NCI-H2196 (cell line): Measurements from ENCODE around the gene SIRPA.

Experiments used
- DNase-seq: peaks from one replicate; lab custom pipeline; 2025; ENCODE audit not compliant: unreplicated experiment; lab: John Stamatoyannopoulos, UW

The SIRPA gene

DNA sequence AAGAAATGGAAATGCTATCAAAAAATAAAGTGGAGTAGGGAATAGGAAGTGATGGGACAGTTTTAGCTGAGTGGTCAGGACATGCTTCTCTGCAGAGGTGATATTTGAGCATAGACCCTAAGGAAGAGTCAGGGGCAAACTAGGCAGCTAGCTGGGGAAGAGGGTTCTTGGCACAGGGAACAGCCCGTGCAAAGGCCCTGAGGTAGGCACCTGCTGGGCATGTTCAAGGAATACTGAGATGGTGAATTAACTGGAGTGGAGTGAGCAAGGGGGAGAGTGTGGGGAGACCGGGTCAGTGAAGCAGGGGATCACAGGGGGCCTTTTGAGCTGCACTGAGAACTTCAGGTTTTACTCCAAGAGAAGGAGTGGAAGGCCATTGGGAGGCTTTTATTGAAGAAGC, 7.5 kb upstream of the SIRPA start:
- DNase-seq = no peak

DNA sequence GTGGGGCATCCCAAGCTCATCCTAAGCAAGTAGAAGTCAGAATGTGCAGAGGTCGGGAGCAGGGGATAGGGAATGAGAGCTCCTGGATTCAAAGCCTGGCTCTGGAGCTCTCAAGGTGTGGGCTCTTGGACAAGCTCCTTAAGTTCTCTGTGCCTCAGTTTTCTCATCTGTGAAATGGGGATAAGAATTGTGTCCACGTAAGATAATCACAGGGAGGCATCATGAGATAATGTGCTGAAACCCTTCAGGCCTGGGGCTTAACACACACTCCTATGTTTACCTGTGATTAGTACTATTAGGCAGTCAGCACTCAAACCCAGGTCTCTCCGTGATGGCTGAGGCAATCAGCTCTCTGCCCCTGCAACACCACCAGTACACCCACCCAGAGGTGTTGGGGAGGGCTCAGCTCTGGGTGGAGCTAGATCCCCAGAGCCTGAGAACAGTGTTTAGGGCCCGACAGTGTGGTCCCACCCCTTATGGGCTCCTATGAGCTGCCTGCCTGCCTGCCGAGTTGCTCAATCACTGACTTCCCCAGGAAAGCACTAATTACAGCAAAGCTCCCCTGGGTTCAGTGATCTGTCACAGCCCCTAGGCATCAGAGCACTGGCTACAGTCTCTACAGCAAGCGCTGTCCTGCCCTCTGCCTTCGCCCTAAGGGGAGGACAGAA, 6.3 kb upstream of the SIRPA start:
- no peak for DNase-seq

GRCh38 chr20:1890469-1891262, 4.5 kb upstream of the SIRPA start:
- DNase-seq = no peak

- no peak for DNase-seq
These were observed 3.7 kb upstream of the SIRPA start for GRCh38 chr20:1891263-1892118.

DNA sequence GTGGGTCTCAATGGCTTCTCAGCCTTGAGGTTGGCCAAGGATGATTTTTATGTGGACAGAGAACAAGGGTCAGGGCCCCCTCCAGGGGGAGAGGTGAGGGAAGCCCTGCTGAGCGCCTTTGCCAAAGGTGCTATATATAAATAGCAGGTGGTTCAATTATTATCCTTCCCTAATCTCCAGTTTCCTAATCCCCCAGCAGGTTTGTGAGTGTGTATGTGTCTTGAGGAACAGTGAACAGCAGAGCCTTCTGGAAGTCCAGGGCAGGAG, 3.2 kb upstream of the SIRPA start:
- DNase-seq = no peak

- no peak for DNase-seq
These were observed 1.3 kb upstream of the SIRPA start for GRCh38 chr20:1893721-1894470.

DNA sequence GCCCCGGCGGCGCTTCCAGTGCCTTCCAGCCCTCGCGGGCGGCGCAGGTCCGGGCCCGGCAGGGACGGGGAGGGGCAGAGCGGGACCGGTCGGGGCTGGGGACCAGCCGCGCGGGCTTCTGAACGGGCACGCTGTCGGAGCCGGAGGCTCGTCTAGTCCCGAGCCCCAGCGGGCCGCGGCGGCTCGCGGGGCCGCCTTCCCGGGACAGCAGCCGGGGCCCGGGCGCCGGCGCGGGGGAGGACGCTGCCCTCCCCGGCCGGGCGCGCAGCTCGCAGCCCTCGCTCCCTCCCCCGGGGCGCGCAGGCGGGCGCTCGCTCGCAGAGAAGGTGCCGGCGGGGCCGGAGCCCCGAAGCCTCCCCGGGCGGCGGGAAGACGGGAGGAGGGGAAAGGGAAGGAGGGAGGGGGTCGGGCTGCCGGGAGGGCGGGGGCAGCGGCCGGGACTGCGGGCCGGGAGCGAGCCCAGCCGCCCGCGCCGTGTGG, 696 bp upstream of the SIRPA start:
- peak; percentile 41 for DNase-seq

GRCh38 chr20:1895674-1896483, 672 bp downstream of the SIRPA start:
- DNase-seq = no peak

DNA sequence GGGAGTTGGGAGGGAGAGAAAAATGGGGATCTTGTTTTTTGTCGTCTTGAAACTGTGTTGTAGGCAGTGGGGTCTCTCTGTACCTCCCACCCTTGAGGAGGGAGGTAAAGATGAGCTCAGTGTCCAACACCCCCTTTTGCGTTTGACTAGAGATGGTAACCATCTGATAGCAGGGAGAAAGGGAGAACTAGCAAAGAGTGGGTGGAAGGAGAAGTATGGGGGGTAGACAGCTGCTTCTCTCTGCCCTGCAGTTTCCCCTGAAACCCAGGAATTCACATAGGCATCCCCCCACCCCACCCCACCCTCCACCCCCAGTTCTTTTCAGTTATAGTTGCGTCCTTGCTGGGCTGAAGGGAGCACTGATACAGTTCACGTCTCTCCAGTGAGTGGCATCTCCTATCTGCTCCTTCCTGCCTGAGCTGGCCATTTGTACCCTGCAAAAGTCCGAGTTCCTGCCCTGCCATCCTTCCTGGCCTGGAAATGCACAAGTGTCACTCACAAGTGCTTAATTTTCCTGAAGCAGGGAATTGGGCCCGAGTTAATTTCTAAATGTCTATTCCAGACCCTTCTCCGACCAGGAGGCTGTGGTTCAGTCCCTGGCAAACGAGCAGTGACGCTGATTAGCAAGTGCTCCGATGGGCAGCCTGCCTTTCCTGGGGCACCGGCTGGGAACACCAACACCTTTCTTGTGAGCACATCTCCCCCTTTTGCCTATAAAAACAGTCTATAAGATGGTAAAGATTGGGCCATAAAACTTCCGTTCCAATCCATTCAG, 1.5 kb downstream of the SIRPA start:
- no peak for DNase-seq

DNA sequence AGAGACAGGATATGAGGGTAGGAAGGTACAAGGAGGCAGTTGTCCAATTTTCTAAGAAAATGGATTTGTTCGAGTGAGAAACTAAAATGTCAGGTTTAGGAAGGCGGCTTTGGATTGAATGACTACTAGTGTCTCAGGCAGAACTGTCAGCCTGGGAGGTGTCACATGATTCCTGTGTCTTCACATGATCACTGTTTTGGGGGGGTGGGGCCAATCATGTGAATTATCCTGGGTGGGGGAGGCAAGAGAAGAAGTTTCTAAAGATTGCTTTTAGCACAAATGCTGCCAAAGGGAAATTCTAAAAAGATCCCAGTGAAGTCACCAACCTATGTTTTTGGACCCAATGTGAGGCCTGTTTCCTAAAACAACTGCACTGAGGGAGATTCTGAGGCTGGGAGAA, 2.3 kb downstream of the SIRPA start:
- DNase-seq = no peak

DNA sequence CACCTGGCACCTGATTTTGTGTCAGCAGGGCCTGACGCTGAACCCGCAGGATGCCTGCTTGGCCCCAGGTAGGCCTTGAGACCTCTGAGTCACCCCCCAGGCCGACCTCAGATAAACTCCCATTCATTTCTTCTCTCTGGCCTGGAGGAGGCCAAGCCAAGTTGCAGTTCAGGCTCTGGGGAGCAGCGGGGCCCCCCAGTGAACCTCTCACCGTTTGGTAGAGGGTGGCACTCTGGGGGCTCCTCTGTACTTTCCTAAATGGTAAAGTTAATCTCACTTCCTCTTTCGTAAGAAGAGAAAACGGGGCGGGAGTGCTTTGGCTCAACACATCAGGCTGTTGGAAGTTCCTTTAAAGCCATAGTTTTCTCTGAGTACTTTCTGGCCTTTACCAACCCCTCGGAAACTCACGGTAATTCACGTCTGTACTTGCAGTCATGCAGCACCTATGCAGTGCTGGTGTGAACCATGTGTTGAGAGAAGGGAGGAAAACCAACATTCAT, 2.8 kb downstream of the SIRPA start:
- no peak for DNase-seq

GRCh38 chr20:1898482-1899240, 3.5 kb downstream of the SIRPA start:
- no peak for DNase-seq

- DNase-seq = no peak
These were observed 4.0 kb downstream of the SIRPA start for GRCh38 chr20:1899241-1899525.

DNA sequence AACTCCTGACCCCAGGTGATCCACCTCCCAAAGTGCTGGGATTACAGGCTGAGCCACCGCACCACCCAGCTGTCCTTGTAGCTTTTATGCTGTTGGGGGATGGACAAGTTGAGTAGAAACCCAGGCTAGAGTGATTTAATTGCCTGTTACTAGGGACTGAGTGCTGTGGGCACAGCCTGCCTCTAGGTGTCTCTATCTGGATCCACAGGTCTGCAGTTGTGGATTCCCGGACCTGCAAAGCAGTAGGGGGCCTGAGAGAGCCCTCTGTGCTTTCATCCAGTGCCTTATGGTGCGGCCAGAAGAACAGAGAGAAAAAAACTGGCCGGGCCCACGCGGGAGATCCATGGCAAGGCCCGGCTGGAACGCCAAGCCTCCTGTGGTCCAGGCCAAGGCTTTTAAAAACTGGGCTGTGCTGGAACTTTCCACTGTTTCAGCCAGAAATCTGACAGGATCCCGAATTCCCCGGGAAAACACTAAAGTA, 5.2 kb downstream of the SIRPA start:
- DNase-seq = peak; percentile 61

DNA sequence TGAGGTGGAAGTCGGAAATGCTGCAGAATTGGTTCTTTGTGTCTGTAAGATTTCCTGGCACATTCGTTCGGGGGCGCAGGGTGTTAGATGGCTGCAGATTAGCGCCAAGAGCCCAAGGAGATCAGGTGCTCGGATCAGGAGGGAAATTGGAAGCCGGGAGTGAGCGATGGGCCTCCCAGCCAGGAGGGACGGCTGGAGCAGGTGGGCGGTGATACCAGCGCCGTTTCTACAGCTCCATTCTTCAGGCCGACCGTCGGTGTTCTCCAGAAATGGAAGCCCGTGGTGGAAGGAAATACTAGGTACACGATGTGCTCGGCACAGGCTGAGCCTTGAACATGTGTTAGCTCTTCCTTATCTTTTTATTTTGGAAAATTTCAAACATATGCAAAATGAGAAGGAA, 6.5 kb downstream of the SIRPA start:
- no peak for DNase-seq

DNA sequence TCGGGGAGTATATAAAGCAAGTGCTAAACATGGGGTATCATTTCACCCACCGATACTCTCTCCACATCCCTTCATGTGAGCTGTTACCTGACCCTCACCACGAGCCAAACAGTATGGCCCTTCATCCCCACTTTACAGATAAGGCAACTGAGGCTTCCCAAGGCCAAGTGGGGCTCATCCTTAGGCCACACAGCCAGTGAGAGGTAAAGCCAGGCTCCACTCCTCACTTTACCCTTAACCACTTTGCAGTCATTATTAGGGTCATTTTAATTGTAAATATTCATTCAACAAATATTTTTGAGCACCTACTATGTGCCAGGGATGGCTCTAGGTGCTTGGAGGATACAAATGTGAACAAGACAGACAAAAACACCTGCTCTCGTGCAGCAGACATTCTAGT, 7.0 kb downstream of the SIRPA start:
- DNase-seq = no peak

DNA sequence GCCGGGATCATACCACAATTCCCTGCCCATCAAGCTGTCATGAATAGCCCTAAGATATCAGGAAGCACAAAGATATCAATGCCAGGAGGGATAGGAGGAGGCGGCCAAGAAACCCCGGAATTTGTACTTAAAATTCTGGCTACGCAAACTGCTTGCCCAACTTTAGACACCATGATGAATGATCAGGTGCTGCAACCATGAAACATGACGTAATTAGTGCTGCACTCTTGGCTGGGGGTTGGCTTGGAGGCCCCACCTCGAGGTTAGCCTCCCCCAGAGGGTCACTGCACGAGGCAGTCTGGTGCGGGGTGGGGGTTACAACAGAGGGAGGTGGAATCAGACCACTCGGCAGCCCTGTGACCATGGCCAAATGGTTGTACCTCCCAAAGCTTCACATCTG, 8.9 kb downstream of the SIRPA start:
- DNase-seq = no peak

GRCh38 chr20:1905009-1905408, 9.8 kb downstream of the SIRPA start:
- DNase-seq = no peak

DNA sequence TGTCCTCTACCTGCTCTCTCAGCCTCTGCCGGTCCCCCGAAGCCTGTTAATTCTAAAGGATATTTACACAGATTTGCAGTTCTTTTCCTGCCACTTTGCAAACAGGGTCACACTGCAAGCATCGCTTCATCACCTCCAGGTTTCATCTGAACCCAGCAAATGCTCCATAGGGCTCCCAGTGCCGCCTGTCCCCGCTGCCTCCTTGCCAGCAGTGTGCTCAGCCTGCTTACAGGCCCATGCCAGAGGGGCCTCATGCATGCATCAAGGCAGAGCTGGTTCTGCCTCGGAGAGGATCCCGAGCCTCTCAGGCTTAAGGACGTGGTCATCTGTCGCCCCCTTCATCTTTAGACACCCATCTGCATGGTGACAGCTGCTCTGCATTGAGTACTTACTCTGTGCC, 10.5 kb downstream of the SIRPA start:
- DNase-seq = no peak
